HEK293T (cell line): ENCODE results near the gene ASAP3.

ENCODE experiments used
- ARNT ChIP-seq: fragments of 450-650 bp; IDR thresholded peaks from 2 replicates; pipeline ENCODE4 v1.6.1; 2017; ENCODE audit warnings: mild to moderate bottlenecking
- BHLHE40 ChIP-seq: fragments of 450-650 bp; IDR thresholded peaks from 2 replicates; pipeline ENCODE4 v1.6.1; 2016; ENCODE audit warnings: mild to moderate bottlenecking, moderate library complexity, borderline replicate concordance
- ELF4 ChIP-seq: fragments of 450-650 bp; IDR thresholded peaks from 2 replicates; pipeline ENCODE4 v1.6.1; 2017; ENCODE audit warnings: antibody characterized with exemption
- FOXA1 ChIP-seq: fragments of 450-650 bp; IDR thresholded peaks from 2 replicates; pipeline ENCODE4 v1.6.1; 2016; ENCODE audit warnings: mild to moderate bottlenecking
- FOXK2 ChIP-seq: fragments of 450-650 bp; IDR thresholded peaks from 2 replicates; pipeline ENCODE4 v1.6.1; 2016; ENCODE audit warnings: mild to moderate bottlenecking
- FOXM1 ChIP-seq: fragments of 450-650 bp; IDR thresholded peaks from 2 replicates; pipeline ENCODE4 v1.6.1; 2017; ENCODE audit warnings: mild to moderate bottlenecking, borderline replicate concordance
- HDGF ChIP-seq: fragments of 450-650 bp; IDR thresholded peaks from 2 replicates; pipeline ENCODE4 v1.6.1; 2017; ENCODE audit warnings: antibody characterized with exemption, borderline replicate concordance
- L3MBTL2 ChIP-seq: fragments of 450-650 bp; conservative IDR thresholded peaks from 2 replicates; pipeline ENCODE4 v1.6.1; 2016; ENCODE audit warnings: mild to moderate bottlenecking
- NFRKB ChIP-seq: fragments of 450-650 bp; IDR thresholded peaks from 2 replicates; pipeline ENCODE4 v1.6.1; 2016; ENCODE audit warnings: mild to moderate bottlenecking, moderate library complexity
- PKNOX1 ChIP-seq: fragments of 450-650 bp; IDR thresholded peaks from 2 replicates; pipeline ENCODE4 v1.6.1; 2016
- SP1 ChIP-seq: fragments of 450-650 bp; IDR thresholded peaks from 2 replicates; pipeline ENCODE4 v1.6.1; 2017
- SUZ12 ChIP-seq: fragments of 450-650 bp; IDR thresholded peaks from 2 replicates; pipeline ENCODE4 v1.6.1; 2016; ENCODE audit warnings: mild to moderate bottlenecking
- TARDBP ChIP-seq: fragments of 450-650 bp; IDR thresholded peaks from 2 replicates; pipeline ENCODE4 v1.6.1; 2016
- ZNF384 ChIP-seq: fragments of 450-650 bp; IDR thresholded peaks from 2 replicates; pipeline ENCODE4 v1.6.1; 2016

GRCh38 chr1:23425193-23425494, 58.8 kb downstream of the ASAP3 start:
- TF ChIP-seq FOXA1, result no peak
- no peak for TF ChIP-seq SUZ12
- no peak for TF ChIP-seq NFRKB
- no peak for TF ChIP-seq BHLHE40
- TF ChIP-seq SP1, result no peak
- TF ChIP-seq HDGF, result no peak
- no peak for TF ChIP-seq ELF4
- no peak for TF ChIP-seq PKNOX1
- TF ChIP-seq TARDBP, result no peak
- TF ChIP-seq L3MBTL2, result no peak
- no peak for TF ChIP-seq FOXM1
- no peak for TF ChIP-seq FOXK2
- no peak for TF ChIP-seq ARNT
- TF ChIP-seq ZNF384, result no peak
